GM18505 (cell line): ENCODE measurements around the gene SND1.
A peak's percentile ranks its signal among the peaks of the same experiment; 100 is the strongest.
"Not testable (repeated sequence)": the region's sequence is repeated elsewhere in the genome, so short reads cannot be mapped to it uniquely, and the experiment has no call there.

ENCODE experiments used
- ATAC-seq: cut with Tn5 transposase; IDR thresholded peaks from one replicate; pipeline ENCODE4 v1.9.1; 2021; ENCODE audit not compliant: unreplicated experiment
- POLR2A ChIP-seq: IDR thresholded peaks from 4 replicates; pipeline ENCODE4 v1.6.1; 2011; ENCODE audit warnings: borderline replicate concordance; ENCODE audit not compliant: insufficient read depth, insufficient read length; ENCODE audit errors: extremely low read depth

The SND1 gene

DNA sequence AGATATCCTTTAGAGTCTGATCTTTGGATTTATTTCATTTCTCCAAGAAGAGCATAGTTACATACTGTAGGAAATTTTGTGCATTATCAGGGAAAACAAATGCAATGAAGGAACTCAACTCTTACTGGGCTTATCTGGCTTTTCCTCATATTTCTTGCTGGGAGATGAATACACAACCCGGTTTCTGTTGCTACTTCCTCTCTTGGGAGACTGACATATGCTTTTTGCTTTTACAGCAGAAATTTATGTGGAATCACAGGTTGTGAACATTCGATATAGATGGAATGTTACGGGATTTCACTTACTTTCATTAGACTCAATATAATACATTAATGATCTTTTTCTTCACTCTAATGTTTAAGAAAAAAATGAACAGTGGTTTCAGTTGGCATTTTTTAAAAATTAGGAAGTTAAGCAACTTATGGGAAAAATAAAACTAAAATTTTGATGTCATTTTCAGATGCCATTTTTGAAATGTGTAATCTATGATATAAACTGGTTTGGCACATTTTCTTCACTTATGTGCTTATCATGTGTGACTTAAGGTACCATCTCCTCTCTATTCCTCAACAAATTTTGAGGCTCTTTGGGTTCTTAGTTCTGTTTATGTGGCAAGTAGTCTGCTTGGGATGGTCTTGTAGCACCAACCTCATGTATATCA lies 7.1 kb downstream of the SND1 start:
- no peak for TF ChIP-seq POLR2A
- no peak for ATAC-seq

- no peak for ATAC-seq
- no peak for TF ChIP-seq POLR2A
Measured at GRCh38 chr7:127665922-127666321, 13.9 kb downstream of the SND1 start.

DNA sequence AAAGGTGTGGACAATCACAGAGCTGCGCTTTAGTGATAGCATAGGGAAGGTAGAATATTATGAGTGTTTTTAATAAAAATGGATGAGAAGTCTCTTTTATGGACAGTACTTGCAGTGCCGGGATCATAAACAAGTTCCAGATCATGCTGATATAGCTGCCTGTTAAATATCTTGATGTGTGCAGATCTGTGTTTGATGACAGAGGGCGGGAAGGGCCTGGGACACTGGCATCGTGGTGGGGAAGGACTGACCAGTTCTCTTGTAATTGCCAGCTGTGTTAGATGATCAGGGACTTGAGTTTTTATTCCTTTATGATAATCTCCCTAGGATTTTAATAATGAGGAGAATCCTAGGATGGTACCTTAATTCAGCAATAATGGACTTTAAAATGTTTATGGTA lies 14.6 kb downstream of the SND1 start:
- TF ChIP-seq POLR2A, result no peak
- no peak for ATAC-seq

DNA sequence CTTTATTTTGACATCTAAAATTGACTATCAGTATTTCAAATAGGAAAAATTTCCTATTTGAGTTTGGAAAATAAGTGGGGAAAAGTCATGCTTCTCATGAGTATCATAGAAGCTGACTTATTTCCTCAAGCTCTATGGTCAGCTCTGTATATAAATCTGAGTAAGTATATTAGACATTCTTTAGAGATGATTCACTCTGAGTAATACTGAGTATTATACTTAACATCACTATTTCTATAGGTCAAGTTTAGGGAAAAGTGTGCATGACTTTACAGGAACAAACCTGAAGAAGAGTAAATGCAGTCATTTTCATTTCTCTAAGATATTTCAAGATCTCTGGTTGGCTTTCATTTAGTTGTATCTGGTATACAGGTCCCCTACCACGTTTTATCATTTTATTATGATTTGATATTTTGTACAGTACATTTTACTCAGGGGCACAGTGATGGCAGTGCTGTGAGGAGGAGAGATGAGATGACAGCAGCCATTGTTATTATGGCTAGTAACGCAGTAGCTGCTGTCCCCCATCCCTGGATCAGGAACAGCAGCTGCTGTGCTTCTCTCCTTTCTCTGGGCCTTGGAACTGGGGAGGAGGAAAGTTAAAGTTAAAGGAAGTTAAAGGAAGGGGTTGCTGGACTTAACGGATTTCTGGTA lies 15.2 kb downstream of the SND1 start:
- no peak for TF ChIP-seq POLR2A
- no peak for ATAC-seq

DNA sequence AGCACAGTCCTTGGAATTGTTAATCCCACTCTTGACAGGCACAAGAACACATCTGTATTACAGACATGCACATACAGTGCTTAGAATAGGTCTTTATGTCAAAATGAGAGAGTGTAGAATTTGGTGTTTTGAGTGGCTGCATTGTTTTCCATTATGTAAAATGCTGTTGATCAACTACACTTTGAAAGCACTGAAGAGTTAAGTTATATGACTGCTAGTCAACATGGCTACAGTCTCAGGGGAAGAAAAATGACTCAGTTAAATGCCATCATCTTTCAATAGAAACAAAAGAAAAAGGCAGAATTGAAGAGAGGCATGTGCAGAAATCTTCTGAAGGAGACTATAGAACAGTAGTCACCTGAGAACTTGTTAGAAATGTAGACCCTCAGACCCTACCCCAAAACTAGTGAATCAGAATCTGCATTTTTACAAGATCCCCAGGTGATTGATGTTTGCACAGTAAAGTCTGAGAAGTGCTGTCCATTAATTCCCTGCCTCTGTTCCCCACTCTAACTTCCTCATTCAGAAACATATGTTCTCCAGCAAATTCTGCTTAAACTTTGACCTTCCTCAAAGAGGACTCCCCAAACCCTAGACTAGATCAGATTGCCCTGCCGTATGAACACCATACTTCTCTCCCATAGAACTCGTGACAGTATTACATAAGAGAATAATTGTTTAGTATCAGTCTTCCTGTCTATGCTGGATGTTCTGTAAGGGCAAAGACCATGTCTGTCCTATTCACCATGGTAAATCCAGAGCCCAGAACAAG lies 16.0 kb downstream of the SND1 start:
- TF ChIP-seq POLR2A, result no peak
- no peak for ATAC-seq

DNA sequence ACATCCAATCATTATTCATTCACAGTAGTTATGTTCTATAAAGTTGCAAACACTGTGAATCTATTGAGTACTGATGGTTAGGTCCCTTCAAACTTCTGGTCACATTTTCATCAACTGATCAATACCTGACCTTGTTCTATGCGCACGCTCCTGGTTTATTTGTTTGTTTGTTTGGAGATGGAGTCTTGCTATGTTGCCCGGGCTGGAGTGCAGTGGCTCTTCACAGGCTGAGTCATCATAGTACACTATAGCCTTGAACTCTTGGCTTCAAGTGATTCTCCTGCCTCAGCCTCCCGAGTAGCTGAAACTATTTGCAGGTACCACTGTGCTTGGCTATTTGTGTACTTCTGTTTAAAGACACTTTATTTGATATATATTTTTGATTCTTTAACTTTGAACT lies 19.3 kb downstream of the SND1 start:
- no peak for ATAC-seq
- TF ChIP-seq POLR2A, result no peak

DNA sequence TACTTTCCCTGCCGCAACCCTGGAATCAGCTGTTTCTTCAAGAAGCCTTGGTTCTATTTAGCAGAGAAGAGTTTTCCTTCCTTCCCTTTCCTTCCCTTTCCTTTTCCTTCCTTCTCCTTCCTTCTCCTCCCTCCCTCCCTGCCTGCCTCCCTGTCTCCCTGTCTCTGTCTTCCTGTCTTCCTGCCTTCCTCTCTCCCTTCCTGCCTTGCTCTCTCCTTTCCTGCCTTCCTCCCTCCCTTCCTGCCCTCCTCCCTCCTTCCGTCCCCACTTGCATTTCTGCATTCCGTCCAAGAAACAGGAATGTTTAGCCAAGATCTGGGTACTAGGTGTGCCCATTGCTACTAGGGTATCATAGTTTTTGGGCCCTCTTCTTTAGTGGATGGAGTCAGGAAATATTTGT lies 21.9 kb downstream of the SND1 start:
- ATAC-seq, result no peak
- no peak for TF ChIP-seq POLR2A

DNA sequence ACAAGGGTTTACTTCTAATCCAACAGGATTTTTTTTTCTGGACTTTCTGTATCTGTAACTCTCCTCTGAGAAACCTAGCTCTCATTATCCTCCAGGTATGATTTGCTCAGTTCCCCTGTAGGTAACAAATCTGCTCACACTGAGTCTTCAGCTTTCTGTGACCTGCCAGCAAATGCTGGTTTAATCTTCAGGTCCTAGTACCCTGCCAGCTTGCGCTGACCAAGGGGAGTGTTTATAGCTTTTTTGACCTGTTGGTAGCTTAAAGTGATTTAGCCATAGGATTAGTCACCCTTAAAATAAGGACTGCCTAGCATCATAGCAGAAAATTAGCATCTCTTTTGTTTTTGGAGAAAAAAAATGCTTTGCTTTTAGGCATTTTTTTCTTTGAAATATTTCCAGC lies 22.4 kb downstream of the SND1 start:
- TF ChIP-seq POLR2A, result no peak
- ATAC-seq, result no peak

GRCh38 chr7:127674923-127675322 lies 22.9 kb downstream of the SND1 start:
- ATAC-seq, result not testable (repeated sequence)

DNA sequence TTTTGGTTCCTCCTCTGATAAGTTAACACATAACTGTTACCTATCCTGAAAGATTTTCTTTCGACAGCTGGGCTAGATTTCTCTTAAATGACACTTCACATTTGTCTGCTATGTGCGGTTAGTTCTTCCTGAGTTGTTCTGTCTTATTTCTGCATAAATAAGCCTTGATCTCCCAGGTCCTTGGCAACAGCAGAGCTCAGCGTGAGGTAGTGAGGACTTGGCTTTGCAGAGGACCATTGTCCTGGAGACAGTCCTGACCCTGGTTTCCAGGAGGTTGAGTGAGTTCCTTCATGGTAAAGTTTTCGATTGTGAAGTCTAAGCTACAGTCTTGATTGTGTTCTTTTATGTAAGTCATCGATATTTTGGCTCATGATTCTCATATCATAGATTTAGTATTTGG lies 23.7 kb downstream of the SND1 start:
- TF ChIP-seq POLR2A, result no peak
- ATAC-seq, result no peak

DNA sequence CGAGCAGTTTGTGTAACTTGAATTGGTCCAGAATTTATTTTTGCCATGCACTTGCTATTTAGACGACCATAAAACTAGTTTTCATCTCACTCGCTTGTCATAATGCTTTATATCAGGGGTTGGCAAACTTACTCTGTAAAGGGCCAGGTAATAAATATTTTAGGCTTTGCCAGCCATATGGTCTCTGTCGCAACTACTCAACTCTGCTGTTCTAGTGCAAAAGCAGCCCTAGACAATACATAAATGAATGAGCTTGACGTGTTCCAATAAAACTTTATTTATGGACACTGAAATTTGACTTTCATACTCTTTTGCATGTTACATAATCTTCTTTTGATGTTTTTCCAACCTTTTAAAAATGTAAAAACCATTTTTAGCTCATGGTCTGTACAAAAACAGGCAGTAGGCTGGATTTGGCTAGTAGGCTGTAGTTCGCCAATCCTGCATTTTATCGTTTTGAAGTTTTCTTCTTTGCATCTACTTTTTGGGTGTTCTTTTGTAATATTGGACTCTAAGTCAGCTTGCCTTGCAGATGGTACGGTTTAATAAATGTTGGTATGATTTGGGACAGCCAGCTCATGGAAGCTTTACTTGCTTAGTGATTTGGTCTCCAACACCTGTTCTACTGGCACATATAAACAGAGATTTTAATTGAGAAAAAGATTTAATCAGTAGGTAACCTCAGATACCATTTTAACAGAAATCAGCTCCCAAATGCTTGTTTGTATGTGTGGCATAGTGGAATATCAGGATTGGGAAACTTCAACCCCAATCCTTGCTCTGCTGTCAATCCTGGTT lies 25.6 kb downstream of the SND1 start:
- no peak for ATAC-seq

GRCh38 chr7:127678337-127678736 lies 26.3 kb downstream of the SND1 start:
- TF ChIP-seq POLR2A, result no peak
- no peak for ATAC-seq

More for the DNA sequence above, 25.6 kb downstream of the SND1 start:
- TF ChIP-seq POLR2A, result no peak

DNA sequence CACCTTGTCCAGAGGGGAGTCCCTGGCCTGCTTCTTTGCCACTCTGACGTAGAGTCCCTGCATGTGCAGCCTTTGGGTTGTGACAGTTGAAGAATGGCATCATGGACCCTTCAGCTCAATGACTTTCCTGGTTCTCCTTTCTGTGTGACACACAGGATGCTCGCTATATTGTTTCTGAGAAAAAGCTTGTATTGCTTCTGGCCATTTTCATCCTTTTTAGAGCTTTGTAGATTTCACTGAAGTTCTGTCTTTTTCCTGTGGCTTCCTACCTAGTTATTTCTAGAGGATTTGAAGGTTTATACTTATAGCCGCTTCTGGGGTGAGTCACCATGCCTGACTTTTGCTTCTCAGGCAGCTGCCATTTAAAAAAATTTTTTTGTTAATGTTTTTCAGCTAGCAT lies 27.0 kb downstream of the SND1 start:
- no peak for TF ChIP-seq POLR2A
- ATAC-seq, result peak; percentile 91
